BE2C (cell line): ENCODE data around the gene COX14. TPM values are rescaled to one million over a fixed set of nuclear protein-coding genes. Genes with fewer than 3 reads are reported as not detected.

Experiments used
- DNase-seq: peaks from one replicate; pipeline ENCODE4 v3.0.0-alpha.2; 2020
- H3K27me3 ChIP-seq: fragments of 250-450 bp; sonication (Bioruptor Pico); 2 replicates; pipeline ENCODE4 v1.5.1; 2020; ENCODE audit warnings: mild to moderate bottlenecking
- H3K36me3 ChIP-seq: fragments of 250-450 bp; sonication (Bioruptor Pico); 2 replicates; pipeline ENCODE4 v1.5.1; 2020; ENCODE audit warnings: mild to moderate bottlenecking
- H3K4me1 ChIP-seq: fragments of 250-450 bp; sonication (Bioruptor Pico); 2 replicates; pipeline ENCODE4 v1.5.1; 2020
- H3K4me3 ChIP-seq: 2 replicates; pipeline ENCODE4 v1.5.1; 2011; ENCODE audit warnings: low read depth, low read length
- H3K9me3 ChIP-seq: fragments of 250-450 bp; sonication (Bioruptor Pico); 2 replicates; pipeline ENCODE4 v1.5.1; 2020
- polyA plus RNA-seq: library from polyadenylated mRNA; unstranded; fragments of >200 nt; gene quantifications from one replicate; pipeline ENCODE4 v1.2.1, GENCODE V29; 2012; ENCODE audit warnings: low read depth, missing spikeins; ENCODE audit not compliant: insufficient read length, insufficient read depth
- TF ChIP-seq, protein P1 (sequence below): IDR thresholded peaks from 2 replicates; pipeline ENCODE4 v1.5.1; 2012; ENCODE audit warnings: mild to moderate bottlenecking, low read depth, low read length

COX14 gene
- polyA plus RNA-seq: 204 TPM

DNA sequence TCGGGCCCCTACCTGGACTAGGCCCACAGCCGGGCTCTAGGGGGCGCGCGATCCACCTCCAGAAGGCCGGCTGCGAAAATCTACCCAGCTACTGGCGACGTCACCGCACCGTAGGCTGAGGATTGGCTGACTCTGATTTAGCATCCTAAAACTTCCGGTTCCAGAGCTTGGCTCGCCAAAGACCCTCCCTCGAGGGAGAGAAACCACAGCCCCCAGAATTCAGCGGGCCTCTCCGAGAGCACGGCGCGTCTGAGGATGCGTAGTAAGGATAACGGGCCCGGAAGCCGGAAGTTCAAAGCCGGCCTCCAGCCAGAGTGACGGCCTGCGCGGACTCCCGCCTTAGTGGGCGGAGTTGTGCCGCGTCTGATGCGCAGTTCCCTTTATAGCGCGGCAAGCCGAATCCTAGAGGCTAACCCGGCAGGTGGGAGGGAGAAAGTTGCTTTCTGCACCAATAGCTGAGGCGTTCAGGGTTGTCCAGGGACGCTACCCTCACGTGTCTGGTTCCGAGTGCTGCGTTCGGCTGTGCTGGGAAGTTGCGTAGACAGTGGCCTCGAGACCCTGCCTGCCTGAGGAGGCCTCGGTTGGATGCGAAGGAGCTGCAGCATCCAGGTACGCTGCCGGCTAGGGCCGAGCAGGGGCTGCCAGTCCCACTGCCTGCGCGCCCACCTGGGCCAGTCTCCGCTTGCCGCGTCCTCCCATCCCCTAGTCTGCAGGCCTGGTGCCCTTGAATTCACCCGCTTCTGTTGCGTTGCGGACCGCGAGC is at the start of gene COX14:
Gene COX14, plus strand, starts transcription at position 544 of the 763 bp plus-strand sequence. CDS start 7,808 bp downstream, outside the sequence.
- Histone ChIP-seq H3K36me3 (peaks cover 4% of the 10 kb centered on the region; the same call in 1 of the 2 replicates), H3K4me1 (peaks cover 11% of the 10 kb centered on the region), H3K9me3 (no peaks in the 10 kb centered on the region), H3K27me3 (no peaks in the 10 kb centered on the region), H3K4me3 (peak within 1 kb of the TSS; percentile 93)
- DNase-seq: peak; percentile 99
- TF ChIP-seq, protein P1, sequence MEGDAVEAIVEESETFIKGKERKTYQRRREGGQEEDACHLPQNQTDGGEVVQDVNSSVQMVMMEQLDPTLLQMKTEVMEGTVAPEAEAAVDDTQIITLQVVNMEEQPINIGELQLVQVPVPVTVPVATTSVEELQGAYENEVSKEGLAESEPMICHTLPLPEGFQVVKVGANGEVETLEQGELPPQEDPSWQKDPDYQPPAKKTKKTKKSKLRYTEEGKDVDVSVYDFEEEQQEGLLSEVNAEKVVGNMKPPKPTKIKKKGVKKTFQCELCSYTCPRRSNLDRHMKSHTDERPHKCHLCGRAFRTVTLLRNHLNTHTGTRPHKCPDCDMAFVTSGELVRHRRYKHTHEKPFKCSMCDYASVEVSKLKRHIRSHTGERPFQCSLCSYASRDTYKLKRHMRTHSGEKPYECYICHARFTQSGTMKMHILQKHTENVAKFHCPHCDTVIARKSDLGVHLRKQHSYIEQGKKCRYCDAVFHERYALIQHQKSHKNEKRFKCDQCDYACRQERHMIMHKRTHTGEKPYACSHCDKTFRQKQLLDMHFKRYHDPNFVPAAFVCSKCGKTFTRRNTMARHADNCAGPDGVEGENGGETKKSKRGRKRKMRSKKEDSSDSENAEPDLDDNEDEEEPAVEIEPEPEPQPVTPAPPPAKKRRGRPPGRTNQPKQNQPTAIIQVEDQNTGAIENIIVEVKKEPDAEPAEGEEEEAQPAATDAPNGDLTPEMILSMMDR: peak; percentile 85

DNA sequence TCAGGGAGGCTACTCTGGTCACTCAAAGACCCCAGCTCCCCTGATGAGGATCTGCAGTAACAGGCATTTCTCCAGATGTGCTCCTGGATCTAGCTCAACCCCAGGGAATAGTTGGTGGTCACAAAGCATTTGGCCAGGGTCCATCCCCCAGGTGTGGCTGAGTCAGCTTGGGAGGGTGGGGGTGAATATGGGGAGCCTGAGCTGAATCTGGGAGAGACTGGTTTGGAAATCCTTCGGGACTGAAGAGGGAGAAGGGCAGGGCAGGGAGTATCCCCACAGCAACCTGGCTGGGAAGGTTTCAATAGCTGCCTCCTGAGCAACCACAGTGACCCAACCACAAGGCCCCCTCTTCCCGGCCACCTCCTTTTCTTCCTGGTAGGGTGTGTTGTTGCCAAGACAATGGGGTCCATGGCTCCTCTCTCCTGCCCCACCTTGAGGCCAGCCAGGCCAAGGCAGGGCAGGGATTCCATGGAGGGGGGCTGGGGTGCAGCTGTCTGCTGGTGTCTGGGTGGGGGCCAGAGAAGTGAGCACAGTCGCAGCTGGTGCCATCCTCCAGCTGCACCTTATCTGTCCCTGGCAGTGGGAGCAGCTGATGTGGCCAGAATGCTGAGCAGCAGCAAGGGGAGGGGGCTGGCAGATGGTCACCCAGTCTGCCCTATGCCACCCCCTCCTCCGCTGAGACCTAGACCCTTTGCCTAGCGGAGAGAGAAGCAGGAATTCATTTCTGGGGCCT is 49.1 kb upstream of the COX14 start:
- DNase-seq: peak; percentile 35
- Histone ChIP-seq H3K4me1 (no peaks in the 10 kb centered on the region), H3K9me3 (no peaks in the 10 kb centered on the region), H3K36me3 (peaks cover 58% of the 10 kb centered on the region), H3K4me3 (no peak overlapping the region), H3K27me3 (no peaks in the 10 kb centered on the region)
- TF ChIP-seq, protein P1: no peak

DNA sequence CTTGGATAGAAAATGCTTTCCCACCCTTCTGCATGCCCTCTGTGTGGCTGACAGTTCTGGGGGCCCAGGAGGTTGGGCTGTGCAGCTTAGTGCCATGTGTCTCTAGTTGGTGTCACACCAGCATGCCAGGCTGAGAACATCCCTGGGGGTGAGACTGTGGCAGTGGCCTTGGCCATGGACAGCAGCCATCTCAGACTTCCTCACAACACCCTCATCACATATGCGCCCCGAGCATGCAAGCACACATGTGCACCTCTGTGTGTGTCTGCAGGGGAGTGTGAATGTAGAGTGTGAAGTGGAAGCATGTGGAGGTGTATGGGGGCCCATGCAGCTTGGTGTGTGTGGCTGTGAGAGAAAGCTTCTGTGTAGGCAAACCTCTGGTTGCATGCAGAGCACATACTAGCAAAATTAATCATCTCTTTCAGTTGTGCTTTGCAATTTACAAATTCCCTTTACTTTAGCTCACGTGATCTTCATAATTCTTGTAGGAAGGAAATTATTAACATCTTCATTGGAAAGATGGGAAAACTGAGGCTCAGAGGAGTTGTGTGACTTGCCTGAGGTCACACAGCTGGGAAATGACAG is 46.2 kb upstream of the COX14 start:
- no peaks in the 10 kb centered on the region for H3K9me3 ChIP-seq
- peaks cover 6% of the 10 kb centered on the region for H3K4me1 ChIP-seq
- H3K4me3 ChIP-seq: no peak overlapping the region
- DNase-seq: no peak
- TF ChIP-seq, protein P1: no peak
- peaks cover 61% of the 10 kb centered on the region for H3K36me3 ChIP-seq
- H3K27me3 ChIP-seq: no peaks in the 10 kb centered on the region

DNA sequence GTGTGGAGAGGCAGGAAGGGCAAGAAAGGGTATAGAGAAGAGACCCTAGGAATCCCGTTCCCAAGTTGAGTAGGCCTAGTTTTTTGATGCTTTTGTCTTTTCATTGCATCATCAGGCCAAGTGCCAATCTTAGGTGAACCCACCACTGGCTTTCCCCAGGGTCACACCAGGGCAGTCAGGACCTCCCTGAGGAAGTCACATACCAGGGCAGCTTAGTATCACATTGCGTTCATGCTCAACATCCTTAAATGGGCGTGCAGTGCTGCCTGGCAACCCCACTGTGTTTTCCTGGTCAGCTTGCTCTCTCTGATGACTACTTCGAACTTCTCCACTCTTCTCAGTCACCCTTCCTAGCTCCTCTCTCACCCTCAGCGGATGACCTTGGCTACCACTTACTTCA is 45.6 kb upstream of the COX14 start:
- peaks cover 58% of the 10 kb centered on the region for H3K36me3 ChIP-seq
- TF ChIP-seq, protein P1: no peak
- no peak overlapping the region for H3K4me3 ChIP-seq
- DNase-seq: no peak
- no peaks in the 10 kb centered on the region for H3K27me3 ChIP-seq
- no peaks in the 10 kb centered on the region for H3K9me3 ChIP-seq
- peaks cover 6% of the 10 kb centered on the region for H3K4me1 ChIP-seq

DNA sequence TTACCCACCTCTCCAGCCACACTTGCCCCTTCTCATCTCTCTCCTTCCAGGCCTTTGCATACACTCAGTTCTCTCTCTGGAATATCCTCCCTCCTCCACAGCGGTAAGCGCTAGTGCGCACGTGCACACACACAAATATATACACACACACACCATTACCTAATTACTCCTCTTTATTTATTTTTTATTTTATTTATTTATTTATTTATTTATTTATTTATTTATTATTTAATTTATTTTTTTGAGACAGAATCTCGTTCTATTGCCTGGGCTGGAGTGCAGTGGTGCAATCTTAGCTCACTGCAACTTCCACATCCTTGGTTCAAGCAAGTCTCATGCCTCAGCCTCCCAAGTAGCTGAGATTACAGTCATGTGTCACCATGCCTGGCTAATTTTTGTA is 43.0 kb upstream of the COX14 start:
- H3K27me3 ChIP-seq: no peaks in the 10 kb centered on the region
- peaks cover 35% of the 10 kb centered on the region for H3K36me3 ChIP-seq
- peaks cover 6% of the 10 kb centered on the region for H3K4me1 ChIP-seq
- no peak overlapping the region for H3K4me3 ChIP-seq
- H3K9me3 ChIP-seq: no peaks in the 10 kb centered on the region
- no peak for DNase-seq
- TF ChIP-seq, protein P1: no peak

DNA sequence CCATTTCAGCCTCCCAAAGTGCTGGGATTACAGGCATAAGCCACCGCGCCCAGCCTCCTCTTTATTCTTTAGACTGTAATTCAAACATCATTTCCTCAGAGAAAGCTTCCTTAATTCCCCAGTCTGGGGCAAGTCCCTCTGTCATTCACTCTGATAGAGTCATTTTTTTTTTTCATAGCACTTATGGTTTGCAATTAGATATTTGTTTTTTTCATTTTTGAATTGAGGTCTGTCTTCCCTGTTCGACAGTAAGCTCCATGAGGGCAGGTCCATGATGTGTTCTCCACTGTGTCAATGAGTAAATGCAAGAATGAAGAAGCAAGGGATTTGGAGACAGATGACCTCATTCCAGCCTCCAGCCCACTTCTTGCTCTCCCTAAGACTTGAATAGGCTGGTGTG is 42.5 kb upstream of the COX14 start:
- Histone ChIP-seq H3K36me3 (peaks cover 32% of the 10 kb centered on the region), H3K4me1 (peaks cover 6% of the 10 kb centered on the region), H3K9me3 (no peaks in the 10 kb centered on the region), H3K27me3 (no peaks in the 10 kb centered on the region), H3K4me3 (no peak overlapping the region)
- DNase-seq: no peak
- TF ChIP-seq, protein P1: no peak
